HG03457 (cell line): ENCODE measurements around the gene TMC8.
"Not testable (repeated sequence)": the region's sequence is repeated elsewhere in the genome, so short reads cannot be mapped to it uniquely, and the experiment has no call there.

Experiments
- ATAC-seq: cut with Tn5 transposase; IDR thresholded peaks from one replicate; pipeline ENCODE4 v1.9.1; 2021; ENCODE audit warnings: moderate number of reproducible peaks; ENCODE audit not compliant: unreplicated experiment

Gene TMC8

DNA sequence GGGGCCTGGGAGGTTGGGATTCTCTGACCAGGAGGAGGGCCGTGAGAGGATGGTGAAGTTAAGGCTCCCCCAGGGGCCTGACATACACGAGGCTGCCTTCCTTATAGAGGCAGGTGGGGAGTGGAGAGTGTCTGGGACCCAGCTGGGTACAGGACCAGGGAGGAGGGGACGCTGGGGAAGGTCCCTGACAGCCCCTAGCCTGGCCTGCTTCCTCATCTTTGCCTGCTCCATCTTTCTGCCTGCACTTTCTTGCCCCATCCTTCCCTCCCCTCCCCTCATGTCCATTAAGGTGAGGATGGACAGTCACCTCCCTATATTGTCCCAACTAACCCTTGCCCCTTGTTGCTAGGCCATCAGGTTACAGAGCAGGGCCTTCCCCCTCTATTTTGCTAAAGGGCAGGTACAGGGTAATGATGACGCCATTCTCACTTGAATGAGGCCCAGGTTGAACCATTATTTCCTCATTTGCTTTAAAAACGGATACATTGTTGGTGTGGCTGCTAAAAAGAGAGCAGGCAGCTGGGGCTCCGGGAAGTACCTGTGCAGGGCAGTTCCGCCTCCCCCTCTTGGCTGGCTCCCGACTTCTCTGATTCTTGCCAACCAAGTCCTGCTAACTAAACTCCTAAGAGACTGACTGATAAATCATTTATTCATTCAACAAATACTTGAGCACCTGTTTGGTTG, 16.9 kb downstream of the TMC8 start:
- ATAC-seq, result no peak

GRCh38 chr17:78148286-78149016, 17.9 kb downstream of the TMC8 start:
- ATAC-seq, result no peak

DNA sequence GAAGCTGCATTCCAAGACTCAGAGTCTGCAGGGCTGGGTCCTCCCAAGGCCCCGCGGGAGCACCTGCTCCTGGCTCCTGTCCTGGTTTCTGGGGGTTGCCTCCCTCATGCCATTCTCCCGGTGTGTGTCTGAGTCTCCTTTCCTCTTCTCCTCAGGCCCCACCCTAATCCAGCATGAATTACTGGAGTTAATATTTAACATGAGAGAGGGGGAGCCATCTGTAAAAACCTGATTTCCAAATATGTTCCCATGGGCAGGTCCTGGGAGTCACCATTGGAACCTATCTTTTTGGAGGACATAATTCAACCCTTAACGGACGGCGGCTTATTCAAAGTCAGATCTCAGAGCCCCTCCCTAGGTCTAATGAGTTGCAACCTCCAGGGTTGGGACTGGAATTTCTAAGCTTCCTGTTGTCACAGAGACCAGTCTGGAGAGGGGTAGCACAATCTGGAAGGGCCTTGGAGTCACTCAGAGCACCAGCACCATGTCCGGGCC, 21.0 kb downstream of the TMC8 start:
- no peak for ATAC-seq

DNA sequence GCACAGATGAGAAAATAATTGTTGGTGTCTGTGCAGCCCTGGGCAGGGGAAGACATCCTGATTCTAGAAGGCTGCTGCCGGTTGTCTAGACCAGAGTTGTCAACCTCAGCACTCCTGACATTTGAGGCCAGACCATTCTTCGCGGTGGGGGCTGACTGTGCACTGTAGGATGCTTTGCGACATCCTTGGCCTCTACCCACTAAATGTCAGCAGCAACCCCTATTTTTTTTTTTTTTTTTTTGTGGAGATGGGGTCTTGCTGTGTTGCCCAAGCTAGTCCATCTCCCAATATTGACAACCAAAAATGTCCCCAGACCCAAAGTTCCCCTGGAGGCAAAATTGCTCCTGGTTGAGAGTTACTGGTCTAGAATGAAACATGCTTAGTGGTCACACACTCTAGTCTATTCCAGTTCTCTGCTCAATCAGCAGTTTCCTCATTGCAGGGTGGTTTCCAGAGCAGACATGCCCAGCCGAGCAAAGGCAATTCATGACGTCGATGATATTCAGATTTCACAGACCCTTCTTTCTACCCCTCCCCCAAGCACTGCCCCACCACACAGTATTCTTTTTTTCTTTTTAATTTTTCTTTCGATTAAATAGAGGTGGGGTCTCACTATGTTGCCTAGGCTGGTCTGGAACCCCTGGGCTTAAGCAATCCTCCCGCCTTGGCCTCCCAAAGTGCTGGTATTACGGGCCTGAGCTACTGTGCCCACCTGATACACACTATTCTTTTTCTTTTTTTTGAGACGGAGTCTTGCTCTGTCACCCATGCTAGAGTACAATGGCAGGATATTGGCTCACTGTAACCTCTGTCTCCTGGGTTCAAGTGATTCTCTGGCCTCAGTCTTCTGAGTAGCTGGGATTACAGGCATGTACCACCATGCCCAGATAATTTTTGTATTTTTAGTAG, 24.6 kb downstream of the TMC8 start:
- peak; percentile 37 for ATAC-seq

DNA sequence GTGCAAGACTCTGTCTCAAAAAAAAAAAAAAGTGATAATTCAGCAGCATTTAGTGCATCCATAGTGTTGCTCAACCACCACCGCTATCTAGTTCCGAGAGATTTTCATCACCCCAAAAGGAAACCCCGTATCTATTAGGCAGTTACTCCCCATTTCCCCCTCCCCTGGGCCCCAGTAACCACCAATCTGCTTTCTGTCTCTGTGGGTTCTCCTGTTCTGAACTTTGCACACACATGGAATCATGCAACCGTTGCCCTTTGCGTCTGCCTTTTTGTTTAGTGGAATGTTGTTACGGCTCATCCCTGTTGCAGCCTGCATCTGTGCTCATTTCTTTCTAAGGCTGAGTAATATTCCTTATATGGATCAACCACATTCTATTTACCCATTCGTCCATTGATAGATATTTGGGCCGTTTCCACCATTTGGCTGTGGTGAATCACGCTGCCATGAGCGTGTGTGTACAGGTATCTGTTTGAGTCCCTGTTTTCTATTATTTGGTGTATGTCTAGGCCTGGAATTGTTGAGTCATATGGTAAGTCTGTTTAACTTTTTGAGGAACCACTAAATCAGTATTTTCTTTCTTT, 29.1 kb downstream of the TMC8 start:
- no peak for ATAC-seq

DNA sequence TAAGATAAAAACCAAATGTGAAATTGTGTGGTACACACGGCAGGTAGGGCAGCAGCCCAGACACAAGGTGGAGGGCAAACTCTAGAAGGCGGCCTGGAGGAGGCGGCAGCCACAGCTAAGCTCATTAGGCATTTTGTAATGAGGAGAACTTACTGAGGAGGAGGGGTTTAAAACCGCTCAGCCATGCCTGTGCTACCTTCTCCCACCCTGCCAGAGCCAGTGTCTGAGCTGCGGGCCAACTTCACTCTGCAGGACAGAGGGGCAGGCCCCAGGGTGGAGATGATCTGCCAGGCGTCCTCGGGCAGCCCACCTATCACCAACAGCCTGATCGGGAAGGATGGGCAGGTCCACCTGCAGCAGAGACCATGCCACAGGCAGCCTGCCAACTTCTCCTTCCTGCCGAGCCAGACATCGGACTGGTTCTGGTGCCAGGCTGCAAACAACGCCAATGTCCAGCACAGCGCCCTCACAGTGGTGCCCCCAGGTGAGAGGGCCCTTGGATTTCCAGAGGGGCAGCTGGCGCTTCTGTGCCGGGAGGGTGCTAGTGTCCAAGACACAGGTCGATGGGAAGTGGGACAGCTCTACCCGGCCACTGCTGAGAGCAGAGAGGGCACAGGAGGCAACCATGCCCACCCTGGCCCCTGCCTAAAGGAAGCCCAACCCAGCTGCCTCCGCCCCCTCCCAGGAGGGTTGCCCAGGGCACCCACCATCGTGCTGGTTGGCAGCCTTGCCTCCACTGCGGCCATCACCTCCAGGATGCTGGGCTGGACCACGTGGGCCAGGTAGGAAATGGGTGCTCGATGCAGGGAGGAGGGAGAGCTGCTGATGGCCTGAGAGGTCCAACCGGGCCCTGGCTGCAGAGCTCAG, 33.5 kb downstream of the TMC8 start:
- ATAC-seq, result no peak

GRCh38 chr17:78164748-78165607, 34.4 kb downstream of the TMC8 start:
- ATAC-seq, result no peak

- ATAC-seq, result no peak
These were observed 35.8 kb downstream of the TMC8 start for GRCh38 chr17:78166416-78166815.

DNA sequence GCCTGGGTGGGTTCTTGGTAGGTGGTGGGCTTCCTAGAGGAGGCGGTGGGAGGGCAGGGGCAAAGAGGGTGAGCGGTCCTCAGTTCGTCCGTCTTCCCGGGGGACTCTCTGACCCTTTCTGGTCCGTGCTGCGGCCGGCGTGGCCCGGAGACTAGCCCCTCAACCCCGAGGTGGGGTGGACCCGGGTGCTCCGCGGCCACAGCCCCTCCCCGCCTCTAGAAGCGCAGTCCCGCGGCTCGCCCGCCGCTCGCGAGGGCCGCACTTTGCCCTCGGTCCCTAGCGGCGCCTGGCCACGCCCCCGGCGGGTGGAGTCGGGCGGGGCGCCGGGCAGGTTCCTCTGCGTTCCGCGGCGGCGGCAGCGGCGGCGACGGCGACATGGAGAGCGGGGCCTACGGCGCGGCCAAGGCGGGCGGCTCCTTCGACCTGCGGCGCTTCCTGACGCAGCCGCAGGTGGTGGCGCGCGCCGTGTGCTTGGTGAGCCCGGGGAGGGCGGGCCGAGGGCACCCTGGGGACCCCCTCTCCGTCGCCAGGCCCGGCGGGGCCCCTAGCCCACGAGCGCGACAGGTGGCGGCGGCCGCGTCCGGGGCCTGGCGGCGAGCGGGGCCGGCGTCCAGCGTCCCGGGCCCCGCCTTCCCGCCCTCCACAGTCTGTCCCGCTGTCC, 37.8 kb downstream of the TMC8 start, which contains the start of gene SYNGR2:
Gene SYNGR2, plus strand, starts transcription at position 340 of the 661 bp plus-strand sequence. Its CDS starts 36 bp downstream, at position 376.
- peak; percentile 47 for ATAC-seq

DNA sequence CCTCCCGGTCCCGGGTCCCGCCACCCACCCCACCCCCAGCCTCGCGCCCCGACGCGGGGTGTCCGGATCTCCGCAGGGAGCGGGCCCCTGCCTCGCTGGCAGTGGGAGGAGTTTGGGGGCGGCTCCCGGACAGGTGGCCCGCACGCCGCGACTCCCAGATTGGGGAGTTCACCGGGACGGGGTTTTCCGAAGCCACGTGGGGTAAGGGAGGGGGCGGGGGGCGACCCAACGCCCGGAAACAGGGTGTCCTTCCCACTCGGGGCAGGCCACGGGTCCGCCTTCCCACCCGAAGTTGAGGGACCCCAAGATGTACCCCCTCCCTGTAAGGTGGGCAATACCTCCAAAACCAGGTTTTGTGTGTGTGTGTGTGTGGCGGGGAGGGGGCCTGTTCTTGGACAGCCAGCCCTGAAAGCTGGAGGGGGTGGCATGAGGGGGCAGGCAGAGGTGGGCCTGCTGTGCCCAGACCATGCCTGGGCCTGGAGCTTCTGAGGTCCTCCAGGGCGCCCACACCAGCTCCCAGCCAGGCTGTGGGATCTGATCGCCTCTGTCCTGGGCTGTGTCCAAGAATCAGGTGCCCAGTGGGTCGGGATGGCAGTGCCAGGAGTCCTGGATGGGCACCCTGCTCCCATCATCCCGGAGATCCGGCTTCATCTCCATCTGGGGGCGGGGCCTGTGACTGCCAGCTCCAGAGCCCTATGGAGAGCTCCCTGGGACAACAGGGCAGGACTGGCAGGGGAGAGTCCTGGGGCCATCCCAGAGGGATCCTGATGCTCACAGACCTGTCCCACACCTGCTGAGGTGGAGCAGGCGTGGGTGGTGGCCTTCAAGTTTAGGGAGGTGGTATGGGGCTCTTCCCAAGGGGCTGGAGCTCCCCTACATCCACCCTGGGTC, 38.6 kb downstream of the TMC8 start:
- peak; percentile 14 for ATAC-seq

DNA sequence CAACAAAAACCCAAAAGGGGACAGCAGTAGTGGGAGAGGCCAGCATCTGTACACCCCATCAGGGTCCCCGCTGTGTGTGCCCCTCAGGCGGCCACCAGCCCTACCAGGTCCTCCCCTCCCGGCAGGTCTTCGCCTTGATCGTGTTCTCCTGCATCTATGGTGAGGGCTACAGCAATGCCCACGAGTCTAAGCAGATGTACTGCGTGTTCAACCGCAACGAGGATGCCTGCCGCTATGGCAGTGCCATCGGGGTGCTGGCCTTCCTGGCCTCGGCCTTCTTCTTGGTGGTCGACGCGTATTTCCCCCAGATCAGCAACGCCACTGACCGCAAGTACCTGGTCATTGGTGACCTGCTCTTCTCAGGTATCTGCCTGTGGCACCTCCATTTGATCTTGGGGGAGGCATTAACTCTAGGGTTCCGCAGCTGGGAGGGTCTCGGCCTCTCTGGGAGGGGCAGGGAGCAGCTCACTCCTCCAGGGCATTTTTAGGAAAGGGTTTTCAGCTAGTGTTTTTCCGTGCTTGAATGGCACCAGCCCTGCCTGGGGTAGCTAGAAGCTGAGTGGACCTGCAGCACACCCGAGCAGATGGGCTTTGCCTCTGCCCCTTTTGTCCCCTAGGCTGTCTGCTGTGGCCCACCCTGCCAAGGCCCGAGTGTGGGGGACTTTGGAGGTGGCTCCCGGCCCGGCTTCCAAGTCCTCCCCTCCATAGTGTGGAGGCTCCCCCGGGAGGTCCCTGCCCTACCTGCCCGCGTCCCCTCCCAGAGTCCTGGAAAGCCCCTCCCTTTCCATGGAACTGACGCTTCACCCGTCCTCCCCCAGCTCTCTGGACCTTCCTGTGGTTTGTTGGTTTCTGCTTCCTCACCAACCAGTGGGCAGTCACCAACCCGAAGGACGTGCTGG, 40.4 kb downstream of the TMC8 start:
- no peak for ATAC-seq

GRCh38 chr17:78171591-78172248, 41.1 kb downstream of the TMC8 start:
- ATAC-seq, result not testable (repeated sequence)

DNA sequence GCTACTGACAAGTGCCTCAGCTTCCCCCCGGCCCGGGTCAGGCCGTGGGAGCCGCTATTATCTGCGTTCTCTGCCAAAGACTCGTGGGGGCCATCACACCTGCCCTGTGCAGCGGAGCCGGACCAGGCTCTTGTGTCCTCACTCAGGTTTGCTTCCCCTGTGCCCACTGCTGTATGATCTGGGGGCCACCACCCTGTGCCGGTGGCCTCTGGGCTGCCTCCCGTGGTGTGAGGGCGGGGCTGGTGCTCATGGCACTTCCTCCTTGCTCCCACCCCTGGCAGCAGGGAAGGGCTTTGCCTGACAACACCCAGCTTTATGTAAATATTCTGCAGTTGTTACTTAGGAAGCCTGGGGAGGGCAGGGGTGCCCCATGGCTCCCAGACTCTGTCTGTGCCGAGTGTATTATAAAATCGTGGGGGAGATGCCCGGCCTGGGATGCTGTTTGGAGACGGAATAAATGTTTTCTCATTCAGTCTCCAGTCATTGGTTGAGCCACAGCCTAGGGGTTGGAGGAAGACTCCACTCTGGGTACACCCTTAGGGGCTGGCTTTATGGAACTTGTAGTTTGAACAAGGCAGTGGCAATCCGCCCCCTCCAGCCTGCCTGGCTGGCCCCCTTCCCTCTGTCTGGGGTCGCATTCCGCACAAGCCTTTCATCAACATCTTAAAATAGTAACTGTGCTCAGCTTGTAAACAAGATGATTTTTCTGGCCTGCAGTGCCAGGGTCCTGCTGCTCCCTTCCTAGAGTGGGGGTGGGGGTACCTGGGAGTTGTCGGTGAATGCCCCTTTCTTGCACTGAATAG, 41.9 kb downstream of the TMC8 start:
- no peak for ATAC-seq

GRCh38 chr17:78173097-78173715, 42.6 kb downstream of the TMC8 start:
- ATAC-seq, result no peak
